Suprapubic skin (tissue), 4 donors: ENCODE data around the gene SDR42E1. TPM values are rescaled to one million over a fixed set of nuclear protein-coding genes. Genes with fewer than 3 reads are reported as not detected.
"Not testable (repeated sequence)": the region's sequence is repeated elsewhere in the genome, so short reads cannot be mapped to it uniquely, and the experiment has no call there.

Source experiments
- DNase-seq, 2 donors: peaks; one replicate each; pipeline ENCODE4 v3.0.0-alpha.2; 2019; ENCODE audit warnings: low spot score in 2 of 2
- H3K27ac ChIP-seq: fragments of 200-600 bp; sonication (generic); one replicate; pipeline ENCODE4 v1.5.1; 2019
- H3K27me3 ChIP-seq: fragments of 200-600 bp; sonication (generic); one replicate; pipeline ENCODE4 v1.5.1; 2019
- H3K36me3 ChIP-seq: fragments of 200-600 bp; sonication (generic); one replicate; pipeline ENCODE4 v1.5.1; 2019
- H3K4me1 ChIP-seq: fragments of 200-600 bp; sonication (generic); one replicate; pipeline ENCODE4 v1.5.1; 2019
- H3K4me3 ChIP-seq: fragments of 200-600 bp; sonication (generic); one replicate; pipeline ENCODE4 v1.5.1; 2019; ENCODE audit warnings: mild to moderate bottlenecking
- H3K9me3 ChIP-seq: fragments of 200-600 bp; sonication (generic); one replicate; pipeline ENCODE4 v1.5.1; 2019
- CTCF ChIP-seq, 2 donors: fragments of 200-600 bp in 1 of 2; fragments of 450-650 bp in 1 of 2; sonication (generic) in 1 of 2; IDR thresholded peaks; one replicate each; pipeline ENCODE4 v1.5.1; 2016 to 2019; ENCODE audit warnings: antibody characterized with exemption in 2 of 2, mild to moderate bottlenecking in 1 of 2, moderate library complexity in 1 of 2
- EP300 ChIP-seq: sonication (generic); formaldehyde crosslinking; IDR thresholded peaks from one replicate; pipeline ENCODE4 v1.6.1; 2017; ENCODE audit warnings: antibody characterized with exemption
- POLR2A ChIP-seq, 2 donors: fragments of 450-650 bp; IDR thresholded peaks; one replicate each; pipeline ENCODE4 v1.6.1; 2017; ENCODE audit warnings: antibody characterized with exemption in 2 of 2, mild to moderate bottlenecking in 2 of 2, moderate library complexity in 2 of 2
- POLR2AphosphoS5 ChIP-seq, 3 donors: sonication (generic); formaldehyde crosslinking; IDR thresholded peaks; one replicate each; pipeline ENCODE4 v1.6.1; 2017; ENCODE audit warnings: antibody characterized with exemption in 3 of 3
- WGBS: methylation state at CpG from one replicate; pipeline ENCODE4 v1.1.5; 2018; 5-methylcytosine and 5-hydroxymethylcytosine counted together
- total RNA-seq, 4 donors: library from RNA; depleted of rRNA; stranded (reverse); fragments of >200 nt; gene quantifications; one replicate each; pipeline ENCODE4 v1.1.0, GENCODE V29; 2016

Gene SDR42E1
- total RNA-seq, 4 donors from 2014 or later = 21.5 to 34.6 (median 28.3) TPM

- H3K27ac ChIP-seq = no peak overlapping the region
- no peaks in the 10 kb centered on the region for H3K9me3 ChIP-seq
- no peak overlapping the region for H3K4me3 ChIP-seq
- 90% methylated on average over 8 of the region's 8 CpGs for WGBS
- H3K4me1 ChIP-seq = no peaks in the 10 kb centered on the region
- DNase-seq = no peak
- no peak for TF ChIP-seq POLR2AphosphoS5 (IDR thresholded peaks at IDR 0.05)
- TF ChIP-seq CTCF (IDR thresholded peaks at IDR 0.05) = no peak
- TF ChIP-seq EP300 = no peak
- no peak for TF ChIP-seq POLR2A (IDR thresholded peaks at IDR 0.05)
- H3K36me3 ChIP-seq = no peaks in the 10 kb centered on the region
- H3K27me3 ChIP-seq = no peaks in the 10 kb centered on the region
These were observed 24.1 kb downstream of the SDR42E1 start for GRCh38 chr16:81987121-81987520.

- H3K27ac ChIP-seq, H3K9me3 ChIP-seq, DNase-seq, H3K4me3 ChIP-seq, H3K27me3 ChIP-seq, H3K4me1 ChIP-seq, H3K36me3 ChIP-seq: not testable (repeated sequence)
- 90% methylated on average over 26 of the region's 26 CpGs for WGBS
These were observed 33.8 kb downstream of the SDR42E1 start for GRCh38 chr16:81977335-81977942.

- no peak overlapping the region for H3K4me3 ChIP-seq
- WGBS = 46% methylated on average over 1 of the region's 1 CpG
- H3K9me3 ChIP-seq = no peaks in the 10 kb centered on the region
These were observed 35.6 kb downstream of the SDR42E1 start for GRCh38 chr16:81975637-81976036.

GRCh38 chr16:81973737-81974136 is 37.5 kb downstream of the SDR42E1 start:
- H3K27me3 ChIP-seq = no peaks in the 10 kb centered on the region
- DNase-seq = no peak
- no peak for TF ChIP-seq EP300
- no peak for TF ChIP-seq CTCF (IDR thresholded peaks at IDR 0.05)
- no peak for TF ChIP-seq POLR2A (IDR thresholded peaks at IDR 0.05)
- no peak for TF ChIP-seq POLR2AphosphoS5 (IDR thresholded peaks at IDR 0.05)
- H3K4me3 ChIP-seq = no peak overlapping the region
- no peaks in the 10 kb centered on the region for H3K4me1 ChIP-seq
- 64% methylated on average over 2 of the region's 2 CpGs for WGBS
- H3K36me3 ChIP-seq = no peaks in the 10 kb centered on the region
- no peak overlapping the region for H3K27ac ChIP-seq
- H3K9me3 ChIP-seq = no peaks in the 10 kb centered on the region

More at GRCh38 chr16:81975637-81976036, 35.6 kb downstream of the SDR42E1 start:
- Histone ChIP-seq H3K27ac (no peak overlapping the region), H3K4me1 (no peaks in the 10 kb centered on the region), H3K36me3 (no peaks in the 10 kb centered on the region), H3K27me3 (no peaks in the 10 kb centered on the region)
- no peak for DNase-seq
- TF ChIP-seq POLR2AphosphoS5 (IDR thresholded peaks at IDR 0.05) (no peak), EP300 (no peak), POLR2A (IDR thresholded peaks at IDR 0.05) (no peak), CTCF (IDR thresholded peaks at IDR 0.05) (no peak)

GRCh38 chr16:81971853-81972252 is 39.4 kb downstream of the SDR42E1 start:
- Histone ChIP-seq H3K27me3 (no peaks in the 10 kb centered on the region), H3K36me3 (no peaks in the 10 kb centered on the region), H3K4me1 (no peaks in the 10 kb centered on the region), H3K27ac (no peak overlapping the region), H3K4me3 (no peak overlapping the region), H3K9me3 (no peaks in the 10 kb centered on the region)
- DNase-seq = no peak
- WGBS = 98% methylated on average over 1 of the region's 1 CpG
- TF ChIP-seq EP300 (no peak), POLR2A (IDR thresholded peaks at IDR 0.05) (no peak), POLR2AphosphoS5 (IDR thresholded peaks at IDR 0.05) (no peak), CTCF (IDR thresholded peaks at IDR 0.05) (no peak)

GRCh38 chr16:81967358-81967757 is 43.9 kb downstream of the SDR42E1 start:
- no peak for TF ChIP-seq EP300
- no peak for TF ChIP-seq CTCF (IDR thresholded peaks at IDR 0.05)
- TF ChIP-seq POLR2A (IDR thresholded peaks at IDR 0.05) = no peak
- TF ChIP-seq POLR2AphosphoS5 (IDR thresholded peaks at IDR 0.05) = no peak
- WGBS = 84% methylated on average over 5 of the region's 5 CpGs
- Histone ChIP-seq H3K27me3 (no peaks in the 10 kb centered on the region), H3K36me3 (no peaks in the 10 kb centered on the region), H3K27ac (no peak overlapping the region), H3K9me3 (no peaks in the 10 kb centered on the region), H3K4me1 (no peaks in the 10 kb centered on the region), H3K4me3 (no peak overlapping the region)
- DNase-seq = no peak
